Spleen (tissue), 11 donors: Measurements from ENCODE around the gene RILP. TPM values are rescaled to one million over a fixed set of nuclear protein-coding genes. Genes with fewer than 3 reads are reported as not detected.
A peak's percentile ranks its signal among the peaks of the same experiment; 100 is the strongest.

Experiments
- DNase-seq: peaks from one replicate; pipeline ENCODE4 v3.0.0-alpha.2; 2020
- H3K27ac ChIP-seq, 8 donors: fragments of 200-600 bp; sonication (generic) in 7 of 8; 1 replicate in 4 of 8; 2 replicates in 4 of 8; pipeline versions ENCODE4 v1.5.0 to v1.8.0; 2016 to 2021; ENCODE audit warnings: inconsistent platforms in 4 of 8, mild to moderate bottlenecking in 4 of 8, moderate library complexity in 1 of 8
- H3K27me3 ChIP-seq, 7 donors: fragments of 200-600 bp; sonication (generic) in 6 of 7; replicated peaks in 1 of 7; 1 replicate in 4 of 7; 2 replicates in 3 of 7; pipeline versions ENCODE4 v1.5.0 to v1.8.0; 2016 to 2021; ENCODE audit warnings: inconsistent platforms in 3 of 7, mild to moderate bottlenecking in 1 of 7
- H3K36me3 ChIP-seq, 6 donors: fragments of 200-600 bp; sonication (generic) in 5 of 6; 1 replicate in 4 of 6; 2 replicates in 2 of 6; pipeline versions ENCODE4 v1.5.0 to v1.8.0; 2016 to 2021; ENCODE audit warnings: inconsistent platforms in 2 of 6
- H3K4me1 ChIP-seq, 6 donors: fragments of 200-600 bp; sonication (generic) in 5 of 6; 1 replicate in 3 of 6; 2 replicates in 3 of 6; pipeline versions ENCODE4 v1.5.0 to v1.8.0; 2016 to 2021; ENCODE audit warnings: inconsistent platforms in 3 of 6
- H3K4me3 ChIP-seq, 8 donors: fragments of 200-600 bp; sonication (generic) in 7 of 8; 1 replicate in 4 of 8; 2 replicates in 4 of 8; pipeline versions ENCODE4 v1.5.0 to v1.8.0; 2016 to 2021; ENCODE audit warnings: inconsistent platforms in 4 of 8, mild to moderate bottlenecking in 4 of 8, moderate library complexity in 2 of 8
- H3K9me3 ChIP-seq, 8 donors: fragments of 200-600 bp; sonication (generic) in 7 of 8; 1 replicate in 4 of 8; 2 replicates in 4 of 8; pipeline versions ENCODE4 v1.5.0 to v1.8.0; 2016 to 2021; ENCODE audit warnings: inconsistent platforms in 4 of 8
- POLR2A ChIP-seq, 3 donors: fragments of 450-650 bp; IDR thresholded peaks; one replicate each; pipeline ENCODE4 v1.5.1; 2017; ENCODE audit warnings: antibody characterized with exemption in 3 of 3, mild to moderate bottlenecking in 1 of 3
- POLR2AphosphoS5 ChIP-seq, 3 donors: sonication (generic); formaldehyde crosslinking; IDR thresholded peaks; one replicate each; pipeline ENCODE4 v1.5.1; 2017; ENCODE audit warnings: antibody characterized with exemption in 3 of 3
- WGBS, 5 donors: extraction: QIAGEN DNeasy Blood & Tissue Kit in 3 of 5; methylation state at CpG; one replicate each; pipeline versions ENCODE4 v1.1.5 to v1.1.7; 2013 to 2018; 5-methylcytosine and 5-hydroxymethylcytosine counted together
- intact Hi-C: fragments of 100-400 bp; cut with DNase I; formaldehyde crosslinking; loops from one replicate; pipeline ENCODE4 v1.15.0; 2023; ENCODE audit warnings: low total_unique reads
- polyA plus RNA-seq, 3 donors: library from polyadenylated mRNA; stranded (reverse); fragments of 200-250 nt; gene quantifications; one replicate each; pipeline ENCODE4 v1.2.1, GENCODE V29; 2013
- total RNA-seq, 7 donors: library from RNA; depleted of rRNA in 3 of 7; stranded (reverse); fragments of >200 nt in 3 of 7; fragmentation: NEBNext Ultra II Directional in 4 of 7; extraction: Animal tissue kit (Norgen Biotek cat#: 25700) in 4 of 7; gene quantifications; one replicate each; pipeline versions ENCODE4 v1.1.0 to v1.2.1, GENCODE V29; 2016 to 2021
- TF ChIP-seq, protein P1 (sequence below), 11 experiments: fragments of 200-600 bp in 7 of 11; fragments of 450-650 bp in 4 of 11; sonication (generic) in 4 of 11; IDR thresholded peaks in 8 of 11; conservative IDR thresholded peaks in 3 of 11; 1 replicate in 7 of 11; 2 replicates in 4 of 11; pipeline versions ENCODE4 v1.4.0 to v1.8.0; 2016 to 2021; ENCODE audit warnings: antibody characterized with exemption in 11 of 11, inconsistent platforms in 4 of 11, mild to moderate bottlenecking in 1 of 11
- donor health status: healthy with polysubstance abuse.
- donor health status: DM: no; HTN: no; CAD: no; lungs with moderate emphysema.
- donor health status: DM: no; HTN: no; CAD: no.
- donor health status: Bipolar disorder and iron deficiency.
- donor health status: healthy.
- donor health status: DM: no; HTN: no; CAD: no.
- donor health status: DM: yes; HTN: yes; CAD: no.

RILP gene
- total and polyA plus RNA-seq, 10 donors: 14.7 to 43.9 (median 25.0) TPM

DNA sequence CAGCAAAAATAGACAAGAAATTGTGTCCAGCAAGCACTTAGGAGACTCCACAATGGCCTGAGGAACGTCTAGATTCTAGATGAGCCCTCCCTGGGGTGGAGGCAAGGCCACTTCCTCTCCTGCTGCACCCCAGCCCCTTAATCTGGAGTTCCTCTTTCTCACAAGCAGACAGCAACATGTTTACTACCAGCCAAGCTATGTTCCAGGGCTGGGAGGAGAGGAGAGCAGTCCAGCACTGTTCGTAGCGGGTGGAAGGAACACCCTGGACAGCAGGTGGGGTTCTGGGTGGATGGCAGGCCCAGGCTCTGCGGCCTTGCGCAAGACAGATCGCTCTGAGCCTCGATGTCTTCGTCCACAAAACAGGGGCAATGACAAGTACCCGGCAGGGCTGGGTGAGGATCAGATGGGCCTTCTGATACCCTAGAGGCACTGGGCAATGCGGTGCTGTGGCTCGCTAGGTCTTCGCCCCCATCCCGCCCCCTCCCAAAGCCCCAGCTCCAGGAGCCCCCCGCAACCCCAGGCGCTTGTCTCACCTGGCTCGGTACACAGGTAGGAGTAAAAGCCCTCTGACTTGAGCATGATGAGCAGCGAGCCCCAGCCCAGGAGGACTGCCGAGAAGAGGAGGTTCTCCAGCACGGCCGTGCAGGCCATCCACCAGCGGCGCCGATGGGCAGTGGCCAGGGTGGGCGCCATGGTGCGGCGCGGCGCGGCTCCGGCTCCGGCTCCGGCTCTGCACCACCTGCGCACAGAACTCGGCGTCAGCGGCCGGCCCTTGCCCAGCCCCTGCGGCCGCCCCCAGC is 22.3 kb downstream of the RILP start:
- peak overlapping the region; percentile 76 to 99 (median 88) for H3K4me3 ChIP-seq
- peaks cover 15 to 83% (median 63%) of the 10 kb centered on the region in 6 donors for H3K4me1 ChIP-seq
- peak; percentile 87 for DNase-seq
- H3K27me3 ChIP-seq: no peaks in the 10 kb centered on the region
- intact Hi-C loops: loop anchor here (5.0 kb wide), 1 partner anchor 65 kb away; the partner anchor contains the start of gene PITPNA
- H3K27ac ChIP-seq: peak overlapping the region; percentile 82 to 99 (median 96)
- H3K9me3 ChIP-seq: no peaks in the 10 kb centered on the region
- 8 to 27% (median 13%) methylated on average over 7 to 39 of the region's 39 CpGs for WGBS, 5 donors
- H3K36me3 ChIP-seq: peaks cover 0 to 30% (median 2%) of the 10 kb centered on the region in 6 donors
- TF ChIP-seq POLR2AphosphoS5 (IDR thresholded peaks at IDR 0.05): peak; percentile 82 to 96 (median 88)
- peak; percentile 47 to 71 (median 69) for TF ChIP-seq POLR2A (IDR thresholded peaks at IDR 0.05)
- TF ChIP-seq, protein P1, sequence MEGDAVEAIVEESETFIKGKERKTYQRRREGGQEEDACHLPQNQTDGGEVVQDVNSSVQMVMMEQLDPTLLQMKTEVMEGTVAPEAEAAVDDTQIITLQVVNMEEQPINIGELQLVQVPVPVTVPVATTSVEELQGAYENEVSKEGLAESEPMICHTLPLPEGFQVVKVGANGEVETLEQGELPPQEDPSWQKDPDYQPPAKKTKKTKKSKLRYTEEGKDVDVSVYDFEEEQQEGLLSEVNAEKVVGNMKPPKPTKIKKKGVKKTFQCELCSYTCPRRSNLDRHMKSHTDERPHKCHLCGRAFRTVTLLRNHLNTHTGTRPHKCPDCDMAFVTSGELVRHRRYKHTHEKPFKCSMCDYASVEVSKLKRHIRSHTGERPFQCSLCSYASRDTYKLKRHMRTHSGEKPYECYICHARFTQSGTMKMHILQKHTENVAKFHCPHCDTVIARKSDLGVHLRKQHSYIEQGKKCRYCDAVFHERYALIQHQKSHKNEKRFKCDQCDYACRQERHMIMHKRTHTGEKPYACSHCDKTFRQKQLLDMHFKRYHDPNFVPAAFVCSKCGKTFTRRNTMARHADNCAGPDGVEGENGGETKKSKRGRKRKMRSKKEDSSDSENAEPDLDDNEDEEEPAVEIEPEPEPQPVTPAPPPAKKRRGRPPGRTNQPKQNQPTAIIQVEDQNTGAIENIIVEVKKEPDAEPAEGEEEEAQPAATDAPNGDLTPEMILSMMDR (IDR thresholded peaks at IDR 0.05 in 8 of 11, conservative IDR thresholded peaks at IDR 0.05 in 3 of 11): peak in 2 of 11 experiments; percentile 20 to 21

DNA sequence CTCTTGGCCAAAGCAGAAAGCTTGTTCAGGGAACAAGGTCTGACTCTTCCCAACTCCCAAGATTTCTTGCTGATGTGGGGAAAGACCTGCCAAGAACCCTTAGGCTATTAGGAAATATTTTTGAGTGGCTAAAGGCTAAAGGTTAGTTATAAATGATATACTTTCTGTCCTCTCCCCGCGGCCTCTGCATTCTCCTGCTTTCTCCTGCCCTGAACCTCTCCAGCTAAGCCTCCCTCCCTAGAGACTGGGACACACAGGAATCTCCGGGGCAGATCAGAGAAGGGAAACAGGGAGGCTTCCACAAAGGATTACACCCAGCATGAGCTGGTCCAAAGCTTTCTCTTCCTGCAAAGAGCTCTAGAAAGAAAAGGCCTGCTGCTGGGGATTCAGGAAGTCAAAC is 23.3 kb downstream of the RILP start:
- 46 to 63% (median 61%) methylated on average over 3 of the region's 3 CpGs for WGBS, 5 donors
- peak overlapping the region in 7 of 8 donors; percentile 76 to 99 (median 89) for H3K4me3 ChIP-seq

DNA sequence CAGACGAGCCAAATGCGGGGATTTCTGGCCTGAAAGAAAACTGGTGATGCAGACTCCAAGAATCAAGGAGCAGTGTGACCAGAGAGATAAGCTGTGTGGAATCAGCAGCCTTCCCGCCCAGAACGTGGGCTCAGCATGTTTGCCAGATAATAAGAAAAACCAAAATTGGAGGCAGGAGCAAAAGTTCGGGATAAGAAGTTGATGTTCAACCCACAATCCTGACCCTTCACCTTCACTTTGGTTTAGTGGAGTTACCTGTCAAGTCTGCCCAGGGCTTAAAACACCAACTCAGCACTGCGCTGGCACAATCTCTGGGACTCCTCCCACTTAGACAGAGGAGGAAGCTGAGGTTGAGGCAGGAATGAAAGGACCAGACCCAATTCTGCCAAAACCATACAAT is 24.1 kb downstream of the RILP start:
- 69 to 88% (median 75%) methylated on average over 6 of the region's 6 CpGs for WGBS, 5 donors
- Histone ChIP-seq H3K27ac (peak overlapping the region in 6 of 8 donors; percentile 94 to 99 (median 96)), H3K27me3 (no peaks in the 10 kb centered on the region), H3K4me1 (peaks cover 15 to 85% (median 62%) of the 10 kb centered on the region in 6 donors), H3K9me3 (no peaks in the 10 kb centered on the region), H3K36me3 (peaks cover 0 to 48% (median 2%) of the 10 kb centered on the region in 6 donors), H3K4me3 (peak overlapping the region in 1 of 8 donors; percentile 31)
- intact Hi-C loops: loop anchor here (5.0 kb wide), 1 partner anchor 63 kb away; the partner anchor contains the start of gene PITPNA
- no peak for DNase-seq
- TF ChIP-seq POLR2AphosphoS5 (IDR thresholded peaks at IDR 0.05) (no peak), POLR2A (IDR thresholded peaks at IDR 0.05) (no peak)
- TF ChIP-seq, protein P1 (IDR thresholded peaks at IDR 0.05 in 8 of 11, conservative IDR thresholded peaks at IDR 0.05 in 3 of 11): no peak

More for the DNA sequence above, 23.3 kb downstream of the RILP start:
- H3K9me3 ChIP-seq: no peaks in the 10 kb centered on the region
- H3K36me3 ChIP-seq: peaks cover 0 to 41% (median 2%) of the 10 kb centered on the region in 6 donors
- H3K27ac ChIP-seq: peak overlapping the region; percentile 82 to 99 (median 96)
- DNase-seq: no peak
- peaks cover 15 to 85% (median 66%) of the 10 kb centered on the region in 6 donors for H3K4me1 ChIP-seq
- intact Hi-C loops: loop anchor here (5.0 kb wide), 1 partner anchor 64 kb away; the partner anchor contains the start of gene PITPNA
- H3K27me3 ChIP-seq: no peaks in the 10 kb centered on the region
- TF ChIP-seq, protein P1 (IDR thresholded peaks at IDR 0.05 in 8 of 11, conservative IDR thresholded peaks at IDR 0.05 in 3 of 11): no peak
- TF ChIP-seq POLR2A (IDR thresholded peaks at IDR 0.05): no peak
- peak in 1 of 3 donors; percentile 11 for TF ChIP-seq POLR2AphosphoS5 (IDR thresholded peaks at IDR 0.05)

DNA sequence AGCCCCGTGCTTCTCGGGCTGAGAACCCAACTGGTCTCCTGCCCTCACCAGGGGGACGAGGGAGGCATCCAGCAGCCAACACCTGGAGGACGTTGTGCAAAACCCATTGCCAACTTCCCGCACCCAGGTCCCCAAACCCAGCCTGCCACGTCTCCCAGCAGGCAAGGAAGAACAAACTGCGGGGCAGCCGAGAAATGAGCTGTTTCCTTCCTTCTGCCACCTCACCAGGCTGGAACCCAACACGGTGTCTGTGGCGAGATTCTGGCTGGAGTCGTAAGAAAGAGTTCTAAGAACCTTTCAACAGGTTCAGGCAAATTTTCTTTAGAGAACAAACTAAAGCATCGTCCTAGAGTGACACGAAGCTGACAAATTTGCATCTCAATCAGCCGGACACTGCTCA is 24.6 kb downstream of the RILP start:
- Histone ChIP-seq H3K4me3 (peak overlapping the region in 1 of 8 donors; percentile 31), H3K36me3 (peaks cover 0 to 54% (median 2%) of the 10 kb centered on the region in 6 donors), H3K27ac (peak overlapping the region in 4 of 8 donors; percentile 94 to 99 (median 98)), H3K4me1 (peaks cover 15 to 80% (median 58%) of the 10 kb centered on the region in 6 donors), H3K27me3 (no peaks in the 10 kb centered on the region), H3K9me3 (no peaks in the 10 kb centered on the region)
- TF ChIP-seq, protein P1 (IDR thresholded peaks at IDR 0.05 in 8 of 11, conservative IDR thresholded peaks at IDR 0.05 in 3 of 11): no peak
- TF ChIP-seq POLR2AphosphoS5 (IDR thresholded peaks at IDR 0.05) (peak in 1 of 3 donors; percentile 27), POLR2A (IDR thresholded peaks at IDR 0.05) (no peak)
- intact Hi-C loops: loop anchor here (5.0 kb wide), 1 partner anchor 63 kb away; the partner anchor contains the start of gene PITPNA
- 48 to 56% (median 50%) methylated on average over 12 to 14 of the region's 14 CpGs for WGBS, 5 donors
- no peak for DNase-seq
